ENCODE measurements around the gene AKAP3.

- TF ChIP-seq EGR1 (IDR thresholded peaks at IDR 0.05; ENCODE audit: borderline replicate concordance, low read depth, low read length) (no peak), EZH2 (IDR thresholded peaks at IDR 0.05; ENCODE audit: low read depth, low read length, severe bottlenecking) (no peak), TAF1 (IDR thresholded peaks at IDR 0.05; ENCODE audit: low read depth, low read length) (no peak), SIN3A (conservative IDR thresholded peaks at IDR 0.05 in 1 of 2, IDR thresholded peaks at IDR 0.05 in 1 of 2; ENCODE audit: low read depth in 1 of 2, low read length in 2 of 2) (no peak), POLR2AphosphoS5 (IDR thresholded peaks at IDR 0.05; ENCODE audit: low read depth, low read length) (no peak), POLR2A (IDR thresholded peaks at IDR 0.05; ENCODE audit: control extremely low read depth in 1 of 2, low read depth in 2 of 2, low read length in 2 of 2) (no peak)
- TF ChIP-seq, protein P1, sequence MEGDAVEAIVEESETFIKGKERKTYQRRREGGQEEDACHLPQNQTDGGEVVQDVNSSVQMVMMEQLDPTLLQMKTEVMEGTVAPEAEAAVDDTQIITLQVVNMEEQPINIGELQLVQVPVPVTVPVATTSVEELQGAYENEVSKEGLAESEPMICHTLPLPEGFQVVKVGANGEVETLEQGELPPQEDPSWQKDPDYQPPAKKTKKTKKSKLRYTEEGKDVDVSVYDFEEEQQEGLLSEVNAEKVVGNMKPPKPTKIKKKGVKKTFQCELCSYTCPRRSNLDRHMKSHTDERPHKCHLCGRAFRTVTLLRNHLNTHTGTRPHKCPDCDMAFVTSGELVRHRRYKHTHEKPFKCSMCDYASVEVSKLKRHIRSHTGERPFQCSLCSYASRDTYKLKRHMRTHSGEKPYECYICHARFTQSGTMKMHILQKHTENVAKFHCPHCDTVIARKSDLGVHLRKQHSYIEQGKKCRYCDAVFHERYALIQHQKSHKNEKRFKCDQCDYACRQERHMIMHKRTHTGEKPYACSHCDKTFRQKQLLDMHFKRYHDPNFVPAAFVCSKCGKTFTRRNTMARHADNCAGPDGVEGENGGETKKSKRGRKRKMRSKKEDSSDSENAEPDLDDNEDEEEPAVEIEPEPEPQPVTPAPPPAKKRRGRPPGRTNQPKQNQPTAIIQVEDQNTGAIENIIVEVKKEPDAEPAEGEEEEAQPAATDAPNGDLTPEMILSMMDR (IDR thresholded peaks at IDR 0.05; ENCODE audit: control extremely low read depth in 1 of 3, insufficient read depth in 1 of 3, low read depth in 1 of 3, low read length in 3 of 3), result no peak
These were observed 459 bp upstream of the AKAP3 start for GRCh38 chr12:4649358-4649661.
